DMS79 treated with DMSO at 0.1 percent for 48 hours (cell line): ENCODE measurements around the gene HK2.
"Not testable (repeated sequence)": the region's sequence is repeated elsewhere in the genome, so short reads cannot be mapped to it uniquely, and the experiment has no call there.

Experiments used
- DNase-seq: peaks from one replicate; lab custom pipeline; 2025; lab: John Stamatoyannopoulos, UW

The HK2 gene

GRCh38 chr2:74833418-74834233, at the start of gene HK2:
HK2 (plus strand) TSS chr2:74834127; CDS start chr2:74834581, 454 bp downstream.
- peak; percentile 69 for DNase-seq

GRCh38 chr2:74789271-74789670, 44.7 kb upstream of the HK2 start:
- no peak for DNase-seq

- DNase-seq: peak; percentile 11
Observed at GRCh38 chr2:74792282-74792681, 41.6 kb upstream of the HK2 start.

GRCh38 chr2:74794878-74795277, 39.0 kb upstream of the HK2 start:
- DNase-seq: not testable (repeated sequence)

- no peak for DNase-seq
Observed at GRCh38 chr2:74806355-74806839, 27.5 kb upstream of the HK2 start.

GRCh38 chr2:74806920-74807319, 27.0 kb upstream of the HK2 start:
- DNase-seq: no peak

- DNase-seq: no peak
Observed at GRCh38 chr2:74812787-74813590, 20.9 kb upstream of the HK2 start.

- no peak for DNase-seq
Observed at GRCh38 chr2:74814102-74814501, 19.8 kb upstream of the HK2 start.

GRCh38 chr2:74815941-74816340, 18.0 kb upstream of the HK2 start:
- DNase-seq: peak; percentile 94

- peak; percentile 84 for DNase-seq
Observed at GRCh38 chr2:74816540-74817303, 17.2 kb upstream of the HK2 start.

GRCh38 chr2:74817304-74817675, 16.6 kb upstream of the HK2 start:
- DNase-seq: peak; percentile 22

- DNase-seq: no peak
Observed at GRCh38 chr2:74819702-74820101, 14.2 kb upstream of the HK2 start.

- no peak for DNase-seq
Observed at GRCh38 chr2:74821177-74822126, 12.5 kb upstream of the HK2 start.

- DNase-seq: no peak
Observed at GRCh38 chr2:74822771-74823566, 11.0 kb upstream of the HK2 start.

GRCh38 chr2:74824679-74825078, 9.2 kb upstream of the HK2 start:
- no peak for DNase-seq

GRCh38 chr2:74828543-74828942, 5.4 kb upstream of the HK2 start:
- DNase-seq: no peak

- DNase-seq: no peak
Observed at GRCh38 chr2:74831693-74832530, 2.0 kb upstream of the HK2 start.

GRCh38 chr2:74834234-74834791, 386 bp downstream of the HK2 start:
- peak; percentile 33 for DNase-seq
